ENCODE measurements around the gene USP46. TPM values are rescaled to one million over a fixed set of nuclear protein-coding genes. Genes with fewer than 3 reads are reported as not detected.

Gene USP46
- total RNA-seq, 6 donors from 2014 or later: 4.2 to 14.0 (median 8.2) TPM

GRCh38 chr4:52694936-52695335 is 35.8 kb upstream of the USP46 start:
- ATAC-seq (ENCODE audit: low FRiP score in 2 of 2): no peak
- no peak overlapping the region for H3K27ac ChIP-seq
- no peaks in the 10 kb centered on the region for H3K36me3 ChIP-seq
- no peak overlapping the region for H3K4me3 ChIP-seq
- 82 to 85% methylated on average over 2 of the region's 2 CpGs for WGBS, 2 donors
- no peaks in the 10 kb centered on the region for H3K27me3 ChIP-seq
- DNase-seq: no peak
- TF ChIP-seq POLR2AphosphoS5 (IDR thresholded peaks at IDR 0.05) (no peak), CTCF (IDR thresholded peaks at IDR 0.05) (no peak), EP300 (IDR thresholded peaks at IDR 0.05) (no peak), POLR2A (IDR thresholded peaks at IDR 0.05) (no peak)
- peaks cover 0 to 11% (median 7%) of the 10 kb centered on the region in 4 donors for H3K9me3 ChIP-seq
- no peaks in the 10 kb centered on the region for H3K4me1 ChIP-seq

- H3K4me1 ChIP-seq: no peaks in the 10 kb centered on the region
- DNase-seq: no peak
- H3K9me3 ChIP-seq: peaks cover 0 to 11% (median 7%) of the 10 kb centered on the region in 4 donors
- H3K27me3 ChIP-seq: no peaks in the 10 kb centered on the region
- H3K36me3 ChIP-seq: no peaks in the 10 kb centered on the region
- no peak overlapping the region for H3K4me3 ChIP-seq
- ATAC-seq (ENCODE audit: low FRiP score in 2 of 2): no peak
- no peak overlapping the region for H3K27ac ChIP-seq
- TF ChIP-seq CTCF (IDR thresholded peaks at IDR 0.05) (no peak), POLR2A (IDR thresholded peaks at IDR 0.05) (no peak), EP300 (IDR thresholded peaks at IDR 0.05) (no peak), POLR2AphosphoS5 (IDR thresholded peaks at IDR 0.05) (no peak)
Measured at GRCh38 chr4:52693492-52693891, 34.4 kb upstream of the USP46 start.

GRCh38 chr4:52689096-52689495 is 30.0 kb upstream of the USP46 start:
- Histone ChIP-seq H3K36me3 (no peaks in the 10 kb centered on the region), H3K9me3 (peaks cover 0 to 11% (median 7%) of the 10 kb centered on the region in 4 donors), H3K27me3 (no peaks in the 10 kb centered on the region), H3K27ac (no peak overlapping the region), H3K4me1 (no peaks in the 10 kb centered on the region), H3K4me3 (no peak overlapping the region)
- DNase-seq: no peak
- TF ChIP-seq EP300 (IDR thresholded peaks at IDR 0.05) (no peak), POLR2A (IDR thresholded peaks at IDR 0.05) (no peak), CTCF (IDR thresholded peaks at IDR 0.05) (no peak), POLR2AphosphoS5 (IDR thresholded peaks at IDR 0.05) (no peak)
- ATAC-seq (ENCODE audit: low FRiP score in 2 of 2): no peak

- no peak for ATAC-seq (ENCODE audit: low FRiP score in 2 of 2)
- 91 to 95% methylated on average over 3 of the region's 3 CpGs for WGBS, 2 donors
- no peak overlapping the region for H3K27ac ChIP-seq
- H3K4me3 ChIP-seq: no peak overlapping the region
- no peaks in the 10 kb centered on the region for H3K4me1 ChIP-seq
- H3K36me3 ChIP-seq: no peaks in the 10 kb centered on the region
- H3K9me3 ChIP-seq: peaks cover 0 to 3% (median 0%) of the 10 kb centered on the region in 4 donors
- DNase-seq: no peak
- no peaks in the 10 kb centered on the region for H3K27me3 ChIP-seq
- TF ChIP-seq POLR2A (IDR thresholded peaks at IDR 0.05) (no peak), CTCF (IDR thresholded peaks at IDR 0.05) (no peak), EP300 (IDR thresholded peaks at IDR 0.05) (no peak), POLR2AphosphoS5 (IDR thresholded peaks at IDR 0.05) (no peak)
Measured at GRCh38 chr4:52687696-52688095, 28.6 kb upstream of the USP46 start.

GRCh38 chr4:52685316-52685715 is 26.2 kb upstream of the USP46 start:
- Histone ChIP-seq H3K4me3 (no peak overlapping the region), H3K9me3 (no peaks in the 10 kb centered on the region), H3K4me1 (no peaks in the 10 kb centered on the region), H3K36me3 (no peaks in the 10 kb centered on the region), H3K27me3 (no peaks in the 10 kb centered on the region), H3K27ac (no peak overlapping the region)
- no peak for DNase-seq
- WGBS, 2 donors: 94 to 97% methylated on average over 6 of the region's 6 CpGs
- ATAC-seq (ENCODE audit: low FRiP score in 2 of 2): no peak
- TF ChIP-seq POLR2A (IDR thresholded peaks at IDR 0.05) (no peak), CTCF (IDR thresholded peaks at IDR 0.05) (no peak)
